ENCODE measurements around the gene DEPDC1B.
"Not testable (repeated sequence)": the region's sequence is repeated elsewhere in the genome, so short reads cannot be mapped to it uniquely, and the experiment has no call there.

Gene DEPDC1B

DNA sequence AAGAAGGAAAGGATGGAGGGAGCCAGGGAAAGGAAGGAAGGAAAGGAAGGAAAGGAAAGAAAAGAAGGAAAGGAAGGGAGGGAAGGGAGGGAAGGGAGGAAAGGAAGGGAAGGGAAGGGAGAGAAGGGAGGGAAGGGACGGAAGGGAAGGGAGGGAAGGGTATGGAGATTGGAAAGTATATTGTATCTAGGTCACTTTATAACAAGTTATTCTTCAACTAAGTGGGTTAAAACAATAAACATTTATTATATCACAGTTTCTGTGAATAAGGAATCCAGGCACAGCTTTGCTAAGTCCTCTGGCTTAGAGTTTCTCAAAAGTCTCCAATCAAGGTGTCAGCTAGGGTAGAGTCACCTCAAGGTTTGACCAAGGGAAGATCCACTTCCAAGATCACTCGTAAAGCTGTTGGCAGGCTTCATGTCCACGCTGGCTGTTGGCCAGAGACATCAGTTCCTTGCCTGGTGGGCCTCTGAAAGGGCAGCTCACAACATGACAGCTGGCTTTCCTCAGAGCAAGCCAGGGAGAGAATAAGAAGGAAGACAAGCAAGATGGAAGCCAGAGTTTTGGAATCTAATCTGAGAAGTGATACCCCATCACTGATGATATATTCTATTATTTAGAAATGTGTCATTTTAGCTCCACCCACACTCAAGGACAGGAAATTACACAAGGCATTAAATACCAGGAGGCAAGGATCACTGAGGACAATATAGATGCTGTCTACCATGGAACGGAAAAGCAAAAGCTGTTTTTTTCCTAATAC is 105.1 kb downstream of the DEPDC1B start:
- no peak overlapping the region for H3K4me3 Mint-ChIP-seq
- H3K36me3 Mint-ChIP-seq: no peaks in the 10 kb centered on the region
- H3K9me3 Mint-ChIP-seq (ENCODE audit: low read depth): peaks cover 1% of the 10 kb centered on the region
- H3K4me1 Mint-ChIP-seq (ENCODE audit: low read depth): peaks cover 20% of the 10 kb centered on the region
- H3K27ac Mint-ChIP-seq: no peak overlapping the region
- no peaks in the 10 kb centered on the region for H3K27me3 Mint-ChIP-seq

DNA sequence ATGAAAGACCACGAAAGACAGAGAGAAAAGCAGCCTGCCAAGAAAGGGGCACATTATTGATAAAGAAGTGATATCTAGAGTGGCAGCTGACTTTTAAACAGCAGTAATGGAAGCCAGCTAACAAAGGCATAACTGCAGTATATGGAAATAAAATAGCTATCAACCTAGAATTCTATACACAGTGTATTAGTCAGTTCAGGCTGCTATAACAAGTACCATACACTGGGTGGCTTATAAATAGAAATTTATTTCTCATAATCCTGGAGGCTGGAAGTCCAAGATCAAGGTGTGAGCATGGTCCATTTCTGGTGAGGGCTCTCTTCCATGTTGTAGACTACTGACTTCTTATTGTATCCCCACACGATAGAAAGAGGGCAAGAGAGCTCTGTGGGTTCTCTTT is 109.8 kb downstream of the DEPDC1B start:
- H3K9me3 Mint-ChIP-seq (ENCODE audit: low read depth): peaks cover 5% of the 10 kb centered on the region
- H3K4me1 Mint-ChIP-seq (ENCODE audit: low read depth): no peaks in the 10 kb centered on the region
- no peak overlapping the region for H3K4me3 Mint-ChIP-seq
- no peaks in the 10 kb centered on the region for H3K27me3 Mint-ChIP-seq
- H3K27ac Mint-ChIP-seq: no peak overlapping the region
- H3K36me3 Mint-ChIP-seq: no peaks in the 10 kb centered on the region

DNA sequence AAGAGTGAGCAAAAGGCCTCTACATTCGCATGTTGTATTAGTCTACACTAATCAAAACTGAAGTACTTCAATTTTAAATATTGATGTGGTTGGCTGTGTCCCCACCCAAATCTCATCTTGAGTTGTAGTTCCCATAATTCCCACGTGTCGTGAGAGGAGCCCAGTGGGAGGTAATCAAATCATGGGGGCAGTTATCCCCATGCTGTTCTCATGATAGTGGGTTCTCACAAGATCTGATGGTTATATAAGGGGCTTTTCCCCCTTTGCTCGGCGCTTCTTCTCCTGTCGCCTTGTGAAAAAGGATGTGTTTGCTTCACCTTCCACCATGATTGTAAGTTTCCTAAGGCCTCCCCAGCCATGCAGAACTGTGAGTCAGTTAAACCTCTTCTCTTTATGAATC is 112.7 kb downstream of the DEPDC1B start:
- not testable (repeated sequence) for H3K9me3 Mint-ChIP-seq (ENCODE audit: low read depth); H3K27ac Mint-ChIP-seq; H3K27me3 Mint-ChIP-seq; H3K4me1 Mint-ChIP-seq (ENCODE audit: low read depth); H3K4me3 Mint-ChIP-seq; H3K36me3 Mint-ChIP-seq

DNA sequence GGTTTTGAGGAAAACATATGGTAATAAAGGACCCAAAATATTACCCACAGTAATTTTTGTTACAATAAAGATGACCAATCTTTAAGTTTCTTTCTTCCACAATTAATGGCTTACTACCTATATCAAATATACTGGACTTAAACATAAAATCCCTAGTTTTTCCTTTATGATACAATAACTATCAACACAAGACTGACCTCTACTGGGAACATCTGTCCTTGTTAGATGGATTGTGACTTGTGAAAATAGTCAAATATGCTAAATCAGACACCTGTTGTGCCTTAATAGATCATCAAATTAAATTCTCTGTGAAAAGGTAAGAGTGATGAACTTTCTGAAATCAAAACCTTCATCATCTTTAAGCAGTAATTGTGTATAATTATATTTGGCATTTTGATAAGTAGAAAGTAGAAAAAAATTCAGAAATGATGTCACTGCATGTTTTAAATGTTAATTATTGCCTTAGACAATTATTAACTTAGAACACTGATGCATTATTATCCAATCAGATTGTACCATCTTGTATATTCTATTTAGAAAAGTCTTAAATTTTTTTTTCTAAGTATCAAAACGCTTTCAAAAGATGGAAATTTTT is 113.6 kb downstream of the DEPDC1B start:
- H3K27ac Mint-ChIP-seq: no peak overlapping the region

DNA sequence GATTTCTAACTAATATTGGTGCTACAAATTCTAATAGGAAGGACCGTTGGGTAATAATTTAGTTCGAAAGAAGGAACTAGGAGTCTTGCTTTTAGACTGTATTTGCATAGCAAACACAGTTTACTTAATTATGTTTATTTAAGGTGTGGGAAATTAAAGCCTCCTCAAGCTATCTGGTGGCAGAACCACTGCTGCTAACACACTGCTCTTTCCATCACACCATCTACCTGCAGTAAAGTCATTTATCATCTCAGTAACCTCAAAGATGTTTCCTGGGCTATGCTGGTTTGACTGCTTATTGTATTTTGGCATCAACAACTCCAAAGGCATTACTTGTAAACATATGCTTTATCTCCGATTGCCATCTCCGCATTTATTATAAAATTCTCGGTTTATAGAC is 114.3 kb downstream of the DEPDC1B start:
- Mint-ChIP-seq H3K9me3 (ENCODE audit: low read depth) (peaks cover 5% of the 10 kb centered on the region), H3K27me3 (no peaks in the 10 kb centered on the region), H3K27ac (no peak overlapping the region), H3K4me1 (ENCODE audit: low read depth) (no peaks in the 10 kb centered on the region), H3K36me3 (no peaks in the 10 kb centered on the region), H3K4me3 (no peak overlapping the region)

More for the DNA sequence above, 113.6 kb downstream of the DEPDC1B start:
- H3K27me3 Mint-ChIP-seq: no peaks in the 10 kb centered on the region
- peaks cover 5% of the 10 kb centered on the region for H3K9me3 Mint-ChIP-seq (ENCODE audit: low read depth)
- no peaks in the 10 kb centered on the region for H3K36me3 Mint-ChIP-seq
- H3K4me3 Mint-ChIP-seq: no peak overlapping the region
- no peaks in the 10 kb centered on the region for H3K4me1 Mint-ChIP-seq (ENCODE audit: low read depth)

DNA sequence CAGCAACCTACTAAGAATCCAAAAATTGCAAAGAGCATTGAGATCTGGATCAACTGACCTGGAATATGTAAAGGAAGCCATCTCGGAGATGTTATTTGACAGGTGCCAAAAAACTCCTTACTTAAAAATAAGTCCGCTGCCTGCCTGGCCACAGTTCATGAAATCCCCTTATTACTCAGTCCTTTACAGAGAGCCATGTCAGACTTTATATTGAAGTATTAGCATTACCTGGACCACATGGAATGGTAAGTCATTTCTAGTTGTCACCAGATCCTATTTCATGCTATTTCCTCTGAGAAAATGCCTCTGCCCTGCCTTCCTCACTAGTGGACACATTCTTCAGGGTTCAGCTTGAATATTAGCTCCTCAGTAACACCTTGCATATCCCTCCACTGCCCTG is 115.7 kb downstream of the DEPDC1B start:
- Mint-ChIP-seq H3K9me3 (ENCODE audit: low read depth) (no peaks in the 10 kb centered on the region), H3K27ac (no peak overlapping the region), H3K36me3 (no peaks in the 10 kb centered on the region), H3K4me3 (no peak overlapping the region), H3K27me3 (no peaks in the 10 kb centered on the region), H3K4me1 (ENCODE audit: low read depth) (no peaks in the 10 kb centered on the region)

DNA sequence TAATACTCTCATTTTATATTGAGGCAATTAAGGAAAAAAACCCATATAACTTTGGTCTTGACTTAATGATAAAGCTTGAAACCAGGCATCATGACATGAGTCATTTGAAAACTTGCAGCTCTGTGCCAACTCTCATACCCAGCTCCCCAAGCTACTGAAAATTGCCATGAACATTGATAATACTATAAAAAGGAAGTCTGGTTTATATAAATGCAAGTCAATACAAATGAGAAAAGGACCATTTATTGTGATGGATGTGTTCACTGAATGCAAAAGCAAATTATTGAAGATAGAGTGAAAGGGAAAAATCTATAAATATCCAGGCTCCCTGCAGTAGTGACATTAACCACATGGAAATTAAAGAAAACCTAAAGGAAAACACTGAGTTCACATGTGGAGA is 116.3 kb downstream of the DEPDC1B start:
- H3K36me3 Mint-ChIP-seq: no peaks in the 10 kb centered on the region
- H3K4me1 Mint-ChIP-seq (ENCODE audit: low read depth): no peaks in the 10 kb centered on the region
- H3K9me3 Mint-ChIP-seq (ENCODE audit: low read depth): no peaks in the 10 kb centered on the region
- no peaks in the 10 kb centered on the region for H3K27me3 Mint-ChIP-seq
- H3K27ac Mint-ChIP-seq: no peak overlapping the region
- no peak overlapping the region for H3K4me3 Mint-ChIP-seq

DNA sequence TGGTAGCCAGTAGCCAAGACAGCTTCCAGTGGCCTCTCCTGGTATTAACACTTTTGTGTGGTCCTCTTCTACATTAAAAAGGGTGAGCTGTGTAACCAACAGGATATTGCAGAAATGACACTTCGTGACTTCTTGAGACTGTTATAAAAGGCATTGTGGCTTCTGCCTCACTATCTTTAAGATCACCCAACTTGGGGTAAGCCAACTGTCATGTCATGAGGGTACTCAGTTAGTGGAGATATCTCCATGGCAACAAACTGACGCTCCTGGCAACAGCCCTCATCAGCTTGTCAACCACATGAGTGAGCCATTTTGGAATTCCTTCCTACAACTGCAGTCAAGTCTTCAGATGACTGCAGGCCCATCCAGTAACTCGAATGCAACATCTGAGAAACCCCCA is 121.7 kb downstream of the DEPDC1B start:
- Mint-ChIP-seq H3K9me3 (ENCODE audit: low read depth) (no peaks in the 10 kb centered on the region), H3K27ac (no peak overlapping the region), H3K27me3 (no peaks in the 10 kb centered on the region), H3K4me3 (no peak overlapping the region), H3K36me3 (peaks cover 2% of the 10 kb centered on the region), H3K4me1 (ENCODE audit: low read depth) (no peaks in the 10 kb centered on the region)

DNA sequence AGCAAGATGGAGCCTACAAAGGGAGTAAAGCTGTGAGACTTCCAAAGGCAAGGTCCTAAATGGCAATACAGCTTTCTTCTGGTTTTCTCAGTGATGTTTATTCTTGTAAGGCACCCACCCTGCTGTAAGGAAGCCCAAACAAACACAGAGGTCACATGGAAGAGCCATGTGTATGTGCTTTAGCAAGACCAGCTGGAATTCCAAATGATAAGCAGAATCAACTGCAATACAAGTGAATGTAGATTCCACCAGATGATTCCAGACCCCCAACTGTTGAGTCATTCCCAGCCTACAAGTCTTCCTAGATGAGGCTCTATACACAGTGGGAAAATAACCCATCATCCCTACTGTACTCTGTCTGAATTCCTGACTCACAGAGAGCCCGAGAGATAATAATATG is 122.8 kb downstream of the DEPDC1B start:
- Mint-ChIP-seq H3K27ac (no peak overlapping the region), H3K9me3 (ENCODE audit: low read depth) (no peaks in the 10 kb centered on the region), H3K4me1 (ENCODE audit: low read depth) (no peaks in the 10 kb centered on the region), H3K27me3 (no peaks in the 10 kb centered on the region), H3K36me3 (peaks cover 2% of the 10 kb centered on the region), H3K4me3 (no peak overlapping the region)

DNA sequence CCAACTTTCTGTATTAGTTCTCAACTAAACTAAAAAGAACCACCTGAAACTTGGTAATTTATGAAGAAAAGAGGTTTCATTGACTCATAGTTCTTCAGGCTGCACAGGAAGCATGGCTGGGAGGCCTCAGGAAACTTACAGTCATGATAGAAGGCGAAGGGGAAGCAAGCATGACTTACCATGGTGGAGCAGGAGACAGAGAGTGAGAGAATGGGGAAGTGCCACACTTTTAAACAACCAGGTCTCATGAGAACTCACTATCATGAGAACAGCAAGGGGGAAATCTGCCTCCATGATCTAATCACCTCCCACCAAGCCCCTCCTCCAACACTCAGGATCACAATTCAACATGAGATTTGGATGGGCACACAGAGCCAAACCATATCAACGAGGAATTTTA is 123.5 kb downstream of the DEPDC1B start:
- Mint-ChIP-seq H3K36me3 (peaks cover 2% of the 10 kb centered on the region), H3K27me3 (no peaks in the 10 kb centered on the region), H3K4me1 (ENCODE audit: low read depth) (no peaks in the 10 kb centered on the region), H3K4me3 (no peak overlapping the region), H3K27ac (no peak overlapping the region), H3K9me3 (ENCODE audit: low read depth) (no peaks in the 10 kb centered on the region)

DNA sequence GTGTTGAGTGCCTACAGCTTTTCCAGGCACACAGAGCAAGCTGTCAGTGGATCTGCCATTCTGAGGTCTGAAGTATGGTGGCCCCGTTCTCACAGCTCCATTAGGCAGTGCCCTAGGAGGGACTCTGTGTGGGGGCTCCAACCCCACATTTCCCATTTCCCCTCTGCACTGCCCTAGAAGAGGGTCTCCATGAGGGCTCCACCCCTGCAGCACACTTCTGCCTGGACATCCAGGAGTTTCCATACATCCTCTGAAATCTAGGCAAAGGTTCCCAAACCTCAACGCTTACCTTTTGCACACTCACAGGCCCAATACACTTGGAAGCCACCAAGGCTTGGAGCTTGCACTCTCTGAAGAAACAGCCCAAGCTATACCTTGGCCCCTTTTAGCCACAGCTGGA is 131.3 kb downstream of the DEPDC1B start:
- H3K4me1 Mint-ChIP-seq (ENCODE audit: low read depth): no peaks in the 10 kb centered on the region
- no peak overlapping the region for H3K4me3 Mint-ChIP-seq
- peaks cover 12% of the 10 kb centered on the region for H3K9me3 Mint-ChIP-seq (ENCODE audit: low read depth)
- no peak overlapping the region for H3K27ac Mint-ChIP-seq
- H3K27me3 Mint-ChIP-seq: no peaks in the 10 kb centered on the region
- H3K36me3 Mint-ChIP-seq: no peaks in the 10 kb centered on the region

DNA sequence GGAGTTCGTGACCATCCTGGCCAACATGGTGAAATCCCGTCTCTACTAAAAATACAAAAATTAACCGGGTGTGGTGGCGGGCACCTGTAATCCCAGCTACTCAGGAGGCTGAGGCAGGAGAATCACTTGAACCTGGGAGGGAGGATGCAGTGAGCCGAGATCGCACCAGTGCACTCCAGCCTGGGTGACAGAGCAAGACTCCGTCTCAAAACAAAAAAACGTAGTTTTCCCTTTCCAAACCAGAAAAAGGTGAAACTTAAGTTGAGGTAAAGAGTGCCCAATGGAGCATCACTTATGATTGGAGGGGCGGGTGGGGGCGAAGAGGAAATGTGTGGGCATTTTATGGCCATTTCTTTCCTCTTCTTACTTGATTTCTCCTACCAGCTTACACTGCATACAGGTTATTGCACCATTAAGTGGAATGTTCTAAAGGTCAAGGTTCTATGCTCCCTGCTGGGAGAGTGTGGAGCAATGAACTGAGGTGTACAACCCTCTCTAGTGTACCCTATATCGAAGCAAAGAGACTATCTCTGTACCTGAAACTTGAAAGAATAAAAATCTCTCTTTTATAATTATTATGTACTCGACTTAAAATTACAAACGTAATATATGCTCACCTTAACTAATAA is 136.2 kb downstream of the DEPDC1B start:
- no peaks in the 10 kb centered on the region for H3K36me3 Mint-ChIP-seq
- H3K4me3 Mint-ChIP-seq: no peak overlapping the region
- H3K27me3 Mint-ChIP-seq: no peaks in the 10 kb centered on the region

DNA sequence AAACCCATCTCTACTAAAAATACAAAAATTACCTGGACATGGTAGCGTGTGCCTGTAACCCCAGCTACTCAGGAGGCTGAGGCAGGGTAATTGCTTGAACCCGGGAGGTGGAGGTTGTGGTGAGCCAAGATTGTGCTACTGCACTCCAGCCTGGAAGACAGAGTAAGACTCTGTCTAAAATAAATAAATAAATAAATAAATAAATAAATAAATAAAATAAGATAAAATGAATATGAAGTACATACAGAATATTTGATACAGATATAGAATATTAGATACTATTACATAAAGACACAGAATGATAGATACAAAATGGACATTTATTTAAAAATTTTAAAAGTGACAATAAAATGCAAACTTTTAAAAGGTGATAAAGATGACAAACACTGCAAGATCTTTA is 146.7 kb downstream of the DEPDC1B start:
- not testable (repeated sequence) for H3K27me3 Mint-ChIP-seq; H3K27ac Mint-ChIP-seq; H3K4me1 Mint-ChIP-seq (ENCODE audit: low read depth); H3K9me3 Mint-ChIP-seq (ENCODE audit: low read depth); H3K4me3 Mint-ChIP-seq; H3K36me3 Mint-ChIP-seq

More for the DNA sequence above, 136.2 kb downstream of the DEPDC1B start:
- Mint-ChIP-seq H3K9me3 (ENCODE audit: low read depth) (peaks cover 8% of the 10 kb centered on the region), H3K4me1 (ENCODE audit: low read depth) (no peaks in the 10 kb centered on the region), H3K27ac (no peak overlapping the region)

DNA sequence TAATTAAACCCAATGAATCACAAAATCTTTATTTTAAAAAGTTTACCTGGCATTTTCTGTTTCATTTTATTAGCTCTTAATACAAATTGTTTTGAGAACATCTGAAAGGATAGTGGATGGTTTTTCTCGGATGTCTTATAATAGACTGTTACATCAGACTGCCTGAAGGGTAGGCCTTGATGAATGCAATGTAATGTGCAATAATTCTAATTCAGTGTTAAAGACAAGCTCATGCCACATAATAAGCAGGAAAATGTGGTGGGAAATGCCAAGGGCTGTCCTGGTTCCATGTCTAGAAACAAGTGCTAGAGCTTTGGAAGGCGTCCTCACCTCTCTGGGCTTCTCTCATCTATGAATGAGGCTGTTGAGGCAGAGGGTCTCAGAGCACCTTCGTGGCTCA is 148.1 kb downstream of the DEPDC1B start:
- Mint-ChIP-seq H3K36me3 (no peaks in the 10 kb centered on the region), H3K4me1 (ENCODE audit: low read depth) (no peaks in the 10 kb centered on the region), H3K27me3 (peaks cover 3% of the 10 kb centered on the region), H3K4me3 (no peak overlapping the region), H3K27ac (no peak overlapping the region), H3K9me3 (ENCODE audit: low read depth) (no peaks in the 10 kb centered on the region)

DNA sequence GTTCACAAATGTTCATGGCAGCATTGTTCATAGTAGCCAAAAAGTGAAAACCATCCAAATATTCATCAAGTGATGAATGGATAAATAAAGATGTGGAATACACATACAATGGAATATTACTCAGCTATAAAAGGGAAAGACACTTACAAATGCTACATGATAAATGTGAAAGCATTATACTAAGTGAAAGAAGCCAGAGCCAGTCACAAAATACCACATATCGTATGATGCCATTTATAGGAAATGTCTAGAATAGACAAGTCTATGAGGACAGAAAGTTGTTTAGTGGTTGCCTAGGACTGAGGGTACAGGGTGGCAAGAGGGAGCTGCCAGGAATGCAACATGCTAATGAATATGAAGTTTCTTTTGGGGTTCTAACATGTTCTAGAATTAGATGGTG is 148.7 kb downstream of the DEPDC1B start:
- Mint-ChIP-seq H3K36me3 (no peaks in the 10 kb centered on the region), H3K27ac (no peak overlapping the region), H3K27me3 (peaks cover 3% of the 10 kb centered on the region), H3K9me3 (ENCODE audit: low read depth) (no peaks in the 10 kb centered on the region), H3K4me3 (no peak overlapping the region), H3K4me1 (ENCODE audit: low read depth) (no peaks in the 10 kb centered on the region)

DNA sequence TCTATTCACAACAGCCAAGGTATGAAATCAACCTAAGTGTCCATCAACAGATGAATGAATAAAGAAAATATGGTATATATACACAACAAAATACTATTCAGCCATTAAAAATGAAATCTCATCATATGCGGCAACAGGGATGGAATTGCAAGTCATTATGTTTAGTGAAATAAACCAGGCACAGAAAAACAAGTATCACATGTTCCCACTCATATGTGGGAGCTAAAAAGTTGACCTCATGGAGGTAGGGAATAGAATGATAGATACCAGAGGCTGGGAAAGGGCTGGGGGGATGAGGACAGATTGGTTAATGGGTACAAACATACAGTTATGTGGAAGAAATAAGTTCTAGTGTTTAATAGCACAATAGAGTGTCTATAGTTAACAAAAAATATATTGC is 149.7 kb downstream of the DEPDC1B start:
- no peaks in the 10 kb centered on the region for H3K9me3 Mint-ChIP-seq (ENCODE audit: low read depth)
- no peaks in the 10 kb centered on the region for H3K36me3 Mint-ChIP-seq
- H3K27ac Mint-ChIP-seq: no peak overlapping the region
- peaks cover 3% of the 10 kb centered on the region for H3K27me3 Mint-ChIP-seq
- H3K4me1 Mint-ChIP-seq (ENCODE audit: low read depth): no peaks in the 10 kb centered on the region
- H3K4me3 Mint-ChIP-seq: no peak overlapping the region
